GM23338 (cell line): ENCODE measurements around the gene EPHB1. TPM values are rescaled to one million over a fixed set of nuclear protein-coding genes. Genes with fewer than 3 reads are reported as not detected.

Experiments
- ATAC-seq: fragments of 200-7000 bp; cut with Tn5 transposase; 3 replicates; pipeline ENCODE4 v1.9.1; 2020
- DNase-seq: peaks from one replicate; pipeline ENCODE4 v3.0.0-alpha.2; 2015; ENCODE audit warnings: low spot score
- H2AFZ ChIP-seq: fragments of 200-600 bp; sonication (generic); 2 replicates; pipeline ENCODE4 v1.8.0; 2016; ENCODE audit warnings: antibody characterized with exemption, mild to moderate bottlenecking, moderate library complexity
- H3F3A ChIP-seq: fragments of 200-600 bp; sonication (generic); replicated peaks from 2 replicates; pipeline ENCODE4 v1.8.0; 2017; ENCODE audit warnings: antibody characterized with exemption, mixed run types, low read depth
- H3K27ac ChIP-seq: fragments of 200-600 bp; sonication (generic); 2 replicates; pipeline ENCODE4 v1.6.1; 2016; ENCODE audit warnings: low read depth
- H3K27me3 ChIP-seq: fragments of 200-600 bp; sonication (generic); 2 replicates; pipeline ENCODE4 v1.8.0; 2016; ENCODE audit warnings: mild to moderate bottlenecking, mixed run types, moderate library complexity; ENCODE audit not compliant: insufficient read depth
- H3K36me3 ChIP-seq: fragments of 200-600 bp; sonication (generic); 2 replicates; pipeline ENCODE4 v1.8.0; 2016; ENCODE audit warnings: mild to moderate bottlenecking; ENCODE audit not compliant: insufficient read depth
- H3K4me1 ChIP-seq: fragments of 200-600 bp; sonication (generic); 2 replicates; pipeline ENCODE4 v1.8.0; 2016; ENCODE audit warnings: mild to moderate bottlenecking, moderate library complexity; ENCODE audit not compliant: insufficient read depth
- H3K4me2 ChIP-seq: fragments of 200-600 bp; sonication (generic); 2 replicates; pipeline ENCODE4 v1.7.1; 2017; ENCODE audit warnings: mixed run types
- H3K4me3 ChIP-seq: fragments of 200-600 bp; sonication (generic); 2 replicates; pipeline ENCODE4 v1.6.1; 2016; ENCODE audit warnings: mixed run types
- H3K79me2 ChIP-seq: fragments of 200-600 bp; sonication (generic); replicated peaks from 2 replicates; pipeline ENCODE4 v1.8.0; 2017; ENCODE audit warnings: mild to moderate bottlenecking; ENCODE audit not compliant: insufficient read depth
- H3K9me2 ChIP-seq: fragments of 200-600 bp; sonication (generic); 2 replicates; pipeline ENCODE4 v1.8.0; 2017; ENCODE audit not compliant: insufficient read depth
- H4K20me1 ChIP-seq: fragments of 200-600 bp; sonication (generic); replicated peaks from 2 replicates; pipeline ENCODE4 v1.8.0; 2017; ENCODE audit warnings: mild to moderate bottlenecking; ENCODE audit not compliant: insufficient read depth
- H3K27ac Mint-ChIP-seq: 2 replicates; pipeline ENCODE4 v1.8.0; 2020; ENCODE audit warnings: inconsistent platforms, mild to moderate bottlenecking, moderate library complexity, mixed read lengths
- H3K27me3 Mint-ChIP-seq: 3 replicates; pipeline ENCODE4 v1.8.0; 2022; ENCODE audit warnings: low read depth, mild to moderate bottlenecking, moderate library complexity, mixed read lengths, inconsistent platforms; ENCODE audit not compliant: insufficient read depth, poor library complexity
- H3K36me3 Mint-ChIP-seq: 3 replicates; pipeline ENCODE4 v1.8.0; 2021; ENCODE audit warnings: low read depth, mild to moderate bottlenecking, inconsistent platforms, moderate library complexity, mixed read lengths
- H3K4me1 Mint-ChIP-seq: 3 replicates; pipeline ENCODE4 v1.8.0; 2020; ENCODE audit warnings: mild to moderate bottlenecking, inconsistent platforms, mixed read lengths
- H3K4me3 Mint-ChIP-seq: 3 replicates; pipeline ENCODE4 v1.8.0; 2021; ENCODE audit warnings: moderate library complexity, mild to moderate bottlenecking, inconsistent platforms, mixed read lengths
- H3K9me3 Mint-ChIP-seq: 3 replicates; pipeline ENCODE4 v1.8.0; 2020; ENCODE audit warnings: moderate library complexity, mild to moderate bottlenecking, inconsistent platforms, mixed read lengths
- CREB1 ChIP-seq: fragments of 250-450 bp; sonication (Bioruptor Pico); IDR thresholded peaks from 2 replicates; pipeline ENCODE4 v1.5.0; 2020; ENCODE audit warnings: low read depth, mild to moderate bottlenecking, moderate library complexity
- EZH2 ChIP-seq: fragments of 200-600 bp; sonication (generic); IDR thresholded peaks from one replicate; pipeline ENCODE4 v1.8.0; 2017; ENCODE audit warnings: antibody characterized with exemption, mild to moderate bottlenecking, low read depth; ENCODE audit not compliant: unreplicated experiment
- EZH2phosphoT487 ChIP-seq: fragments of 200-600 bp; sonication (generic); IDR thresholded peaks from one replicate; pipeline ENCODE4 v1.8.1; 2018; ENCODE audit warnings: antibody characterized with exemption; ENCODE audit not compliant: unreplicated experiment
- NANOG ChIP-seq: IDR thresholded peaks from 2 replicates; pipeline ENCODE4 v1.6.1; 2016; ENCODE audit warnings: antibody characterized with exemption, borderline replicate concordance
- POLR2AphosphoS5 ChIP-seq: IDR thresholded peaks from 2 replicates; pipeline ENCODE4 v1.6.1; 2016; ENCODE audit warnings: antibody characterized with exemption, low read depth
- STAT1 ChIP-seq: IDR thresholded peaks from one replicate; pipeline ENCODE4 v1.6.1; 2016; ENCODE audit warnings: antibody characterized with exemption; ENCODE audit not compliant: unreplicated experiment
- ZNF114 ChIP-seq: fragments of 250-450 bp; sonication (Bioruptor Pico); IDR thresholded peaks from 2 replicates; pipeline ENCODE4 v1.5.0; 2020; ENCODE audit warnings: mild to moderate bottlenecking, moderate library complexity
- polyA plus RNA-seq: library from polyadenylated mRNA; unstranded; fragments of >200 nt; fragmentation: Nextera tagmentation; extraction: Ambion mirVana; gene quantifications from 2 replicates; pipeline ENCODE4 v1.2.1, GENCODE V29; 2016
- total RNA-seq: library from RNA; depleted of rRNA; stranded (reverse); fragments of >200 nt; shearing (Covaris generic); gene quantifications from 2 replicates; pipeline ENCODE4 v1.2.3, GENCODE V29; 2014
- TF ChIP-seq, protein P1 (sequence below): IDR thresholded peaks from 2 replicates; pipeline ENCODE4 v1.6.1; 2016; ENCODE audit warnings: antibody characterized with exemption
- TF ChIP-seq, protein P2 (sequence below): IDR thresholded peaks from one replicate; pipeline ENCODE4 v1.6.1; 2018; ENCODE audit warnings: antibody characterized with exemption; ENCODE audit not compliant: unreplicated experiment
- TF ChIP-seq, protein P3 (sequence below), 2 experiments: fragments of 200-600 bp in 1 of 2; sonication (generic) in 1 of 2; conservative IDR thresholded peaks; 2 replicates each; pipeline versions ENCODE4 v1.5.1 to v1.6.1; 2016 to 2017; ENCODE audit warnings: antibody characterized with exemption in 2 of 2, low read depth in 2 of 2, mild to moderate bottlenecking in 2 of 2, moderate library complexity in 1 of 2

The EPHB1 gene
- total and polyA plus RNA-seq, 2 experiments from 2014 or later, result 2.7 to 5.2 TPM

DNA sequence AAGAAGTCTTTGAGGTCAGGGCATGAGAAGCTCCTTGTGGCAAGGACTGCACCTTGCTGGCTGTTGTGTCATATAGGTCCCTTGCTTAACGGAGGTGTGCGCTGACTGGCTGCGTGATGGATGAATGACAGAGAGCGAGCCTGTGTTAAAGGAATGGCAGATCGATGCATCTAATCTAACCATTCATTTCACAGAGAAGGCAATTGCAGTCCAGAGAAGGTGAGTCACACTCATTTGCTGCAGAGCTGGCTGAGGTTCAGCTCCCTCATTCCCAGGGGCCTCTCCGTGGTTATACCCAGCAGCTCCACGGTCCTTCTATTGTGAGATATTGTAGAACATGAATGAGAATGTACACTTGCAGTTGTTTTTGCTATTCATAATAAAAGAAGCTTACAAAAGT is 289.3 kb downstream of the EPHB1 start:
- no peaks in the 10 kb centered on the region for H3K36me3 ChIP-seq
- H3K27ac ChIP-seq, result no peak overlapping the region
- H2AFZ ChIP-seq, result no peak overlapping the region
- peaks cover 12% of the 10 kb centered on the region for H3K4me1 ChIP-seq
- H3K79me2 ChIP-seq, result no peaks in the 10 kb centered on the region
- Mint-ChIP-seq H3K27ac (no peak overlapping the region), H3K36me3 (no peaks in the 10 kb centered on the region), H3K9me3 (no peaks in the 10 kb centered on the region), H3K4me1 (peaks cover 31% of the 10 kb centered on the region), H3K27me3 (peaks cover 12% of the 10 kb centered on the region), H3K4me3 (no peak overlapping the region)
- no peaks in the 10 kb centered on the region for H3K27me3 ChIP-seq
- no peak overlapping the region for H3K4me2 ChIP-seq
- H3F3A ChIP-seq, result no peaks in the 10 kb centered on the region
- H4K20me1 ChIP-seq, result no peaks in the 10 kb centered on the region
- TF ChIP-seq EZH2phosphoT487, result no peak
- TF ChIP-seq POLR2AphosphoS5, result no peak
- no peak for TF ChIP-seq STAT1
- TF ChIP-seq, protein P1, sequence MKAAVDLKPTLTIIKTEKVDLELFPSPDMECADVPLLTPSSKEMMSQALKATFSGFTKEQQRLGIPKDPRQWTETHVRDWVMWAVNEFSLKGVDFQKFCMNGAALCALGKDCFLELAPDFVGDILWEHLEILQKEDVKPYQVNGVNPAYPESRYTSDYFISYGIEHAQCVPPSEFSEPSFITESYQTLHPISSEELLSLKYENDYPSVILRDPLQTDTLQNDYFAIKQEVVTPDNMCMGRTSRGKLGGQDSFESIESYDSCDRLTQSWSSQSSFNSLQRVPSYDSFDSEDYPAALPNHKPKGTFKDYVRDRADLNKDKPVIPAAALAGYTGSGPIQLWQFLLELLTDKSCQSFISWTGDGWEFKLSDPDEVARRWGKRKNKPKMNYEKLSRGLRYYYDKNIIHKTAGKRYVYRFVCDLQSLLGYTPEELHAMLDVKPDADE, result no peak
- H3K4me3 ChIP-seq, result no peak overlapping the region
- ATAC-seq, result no peak
- no peak for DNase-seq
- H3K9me2 ChIP-seq, result peaks cover 3% of the 10 kb centered on the region; the same call in 1 of the 2 replicates

DNA sequence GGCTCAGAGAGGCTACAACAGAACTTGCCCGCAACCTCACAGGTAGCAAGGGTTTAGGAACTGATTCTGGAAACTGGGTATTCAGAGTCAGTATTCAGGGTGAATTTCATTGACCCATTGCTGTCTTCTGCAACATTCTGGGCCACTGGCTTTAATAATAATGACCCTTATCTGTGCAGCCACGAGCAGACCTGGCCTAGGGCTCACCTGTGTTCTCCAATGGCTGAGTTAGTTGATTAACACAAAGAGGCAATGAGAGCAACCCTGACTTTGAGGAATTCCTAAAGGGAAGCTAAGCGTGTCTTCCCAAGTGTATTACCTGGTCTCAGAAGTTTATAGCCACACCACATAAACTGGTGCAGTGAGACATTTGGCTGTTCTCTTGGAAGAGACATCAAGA is 289.9 kb downstream of the EPHB1 start:
- H3K27me3 Mint-ChIP-seq, result peaks cover 7% of the 10 kb centered on the region
- Histone ChIP-seq H3K4me3 (no peak overlapping the region), H3F3A (no peaks in the 10 kb centered on the region), H3K79me2 (no peaks in the 10 kb centered on the region), H3K9me2 (no peaks in the 10 kb centered on the region), H3K27ac (no peak overlapping the region), H3K27me3 (no peaks in the 10 kb centered on the region), H3K36me3 (no peaks in the 10 kb centered on the region), H3K4me1 (peaks cover 6% of the 10 kb centered on the region; the same call in 1 of the 2 replicates), H4K20me1 (no peaks in the 10 kb centered on the region), H3K4me2 (no peak overlapping the region), H2AFZ (no peak overlapping the region)
- no peak overlapping the region for H3K4me3 Mint-ChIP-seq
- H3K36me3 Mint-ChIP-seq, result no peaks in the 10 kb centered on the region
- DNase-seq, result no peak
- H3K9me3 Mint-ChIP-seq, result no peaks in the 10 kb centered on the region
- H3K4me1 Mint-ChIP-seq, result peaks cover 25% of the 10 kb centered on the region
- no peak overlapping the region for H3K27ac Mint-ChIP-seq
- no peak for ATAC-seq
- TF ChIP-seq, protein P2, sequence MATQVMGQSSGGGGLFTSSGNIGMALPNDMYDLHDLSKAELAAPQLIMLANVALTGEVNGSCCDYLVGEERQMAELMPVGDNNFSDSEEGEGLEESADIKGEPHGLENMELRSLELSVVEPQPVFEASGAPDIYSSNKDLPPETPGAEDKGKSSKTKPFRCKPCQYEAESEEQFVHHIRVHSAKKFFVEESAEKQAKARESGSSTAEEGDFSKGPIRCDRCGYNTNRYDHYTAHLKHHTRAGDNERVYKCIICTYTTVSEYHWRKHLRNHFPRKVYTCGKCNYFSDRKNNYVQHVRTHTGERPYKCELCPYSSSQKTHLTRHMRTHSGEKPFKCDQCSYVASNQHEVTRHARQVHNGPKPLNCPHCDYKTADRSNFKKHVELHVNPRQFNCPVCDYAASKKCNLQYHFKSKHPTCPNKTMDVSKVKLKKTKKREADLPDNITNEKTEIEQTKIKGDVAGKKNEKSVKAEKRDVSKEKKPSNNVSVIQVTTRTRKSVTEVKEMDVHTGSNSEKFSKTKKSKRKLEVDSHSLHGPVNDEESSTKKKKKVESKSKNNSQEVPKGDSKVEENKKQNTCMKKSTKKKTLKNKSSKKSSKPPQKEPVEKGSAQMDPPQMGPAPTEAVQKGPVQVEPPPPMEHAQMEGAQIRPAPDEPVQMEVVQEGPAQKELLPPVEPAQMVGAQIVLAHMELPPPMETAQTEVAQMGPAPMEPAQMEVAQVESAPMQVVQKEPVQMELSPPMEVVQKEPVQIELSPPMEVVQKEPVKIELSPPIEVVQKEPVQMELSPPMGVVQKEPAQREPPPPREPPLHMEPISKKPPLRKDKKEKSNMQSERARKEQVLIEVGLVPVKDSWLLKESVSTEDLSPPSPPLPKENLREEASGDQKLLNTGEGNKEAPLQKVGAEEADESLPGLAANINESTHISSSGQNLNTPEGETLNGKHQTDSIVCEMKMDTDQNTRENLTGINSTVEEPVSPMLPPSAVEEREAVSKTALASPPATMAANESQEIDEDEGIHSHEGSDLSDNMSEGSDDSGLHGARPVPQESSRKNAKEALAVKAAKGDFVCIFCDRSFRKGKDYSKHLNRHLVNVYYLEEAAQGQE, result no peak
- TF ChIP-seq STAT1 (no peak), CREB1 (no peak), NANOG (no peak), EZH2 (no peak), ZNF114 (CRISPR knock-in tag) (no peak)
- TF ChIP-seq, protein P3, sequence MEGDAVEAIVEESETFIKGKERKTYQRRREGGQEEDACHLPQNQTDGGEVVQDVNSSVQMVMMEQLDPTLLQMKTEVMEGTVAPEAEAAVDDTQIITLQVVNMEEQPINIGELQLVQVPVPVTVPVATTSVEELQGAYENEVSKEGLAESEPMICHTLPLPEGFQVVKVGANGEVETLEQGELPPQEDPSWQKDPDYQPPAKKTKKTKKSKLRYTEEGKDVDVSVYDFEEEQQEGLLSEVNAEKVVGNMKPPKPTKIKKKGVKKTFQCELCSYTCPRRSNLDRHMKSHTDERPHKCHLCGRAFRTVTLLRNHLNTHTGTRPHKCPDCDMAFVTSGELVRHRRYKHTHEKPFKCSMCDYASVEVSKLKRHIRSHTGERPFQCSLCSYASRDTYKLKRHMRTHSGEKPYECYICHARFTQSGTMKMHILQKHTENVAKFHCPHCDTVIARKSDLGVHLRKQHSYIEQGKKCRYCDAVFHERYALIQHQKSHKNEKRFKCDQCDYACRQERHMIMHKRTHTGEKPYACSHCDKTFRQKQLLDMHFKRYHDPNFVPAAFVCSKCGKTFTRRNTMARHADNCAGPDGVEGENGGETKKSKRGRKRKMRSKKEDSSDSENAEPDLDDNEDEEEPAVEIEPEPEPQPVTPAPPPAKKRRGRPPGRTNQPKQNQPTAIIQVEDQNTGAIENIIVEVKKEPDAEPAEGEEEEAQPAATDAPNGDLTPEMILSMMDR (conservative IDR thresholded peaks at IDR 0.05; ENCODE audit: low read depth in 2 of 2), result no peak
- TF ChIP-seq, protein P1, result no peak
